Bone marrow (tissue), 2 donors: Measurements from ENCODE around the gene ARL8A.
"Not testable (repeated sequence)": the region's sequence is repeated elsewhere in the genome, so short reads cannot be mapped to it uniquely, and the experiment has no call there.

Source experiments
- DNase-seq, 2 donors: peaks; one replicate each; lab custom pipeline; 2025; lab: John Stamatoyannopoulos, UW

The ARL8A gene

DNA sequence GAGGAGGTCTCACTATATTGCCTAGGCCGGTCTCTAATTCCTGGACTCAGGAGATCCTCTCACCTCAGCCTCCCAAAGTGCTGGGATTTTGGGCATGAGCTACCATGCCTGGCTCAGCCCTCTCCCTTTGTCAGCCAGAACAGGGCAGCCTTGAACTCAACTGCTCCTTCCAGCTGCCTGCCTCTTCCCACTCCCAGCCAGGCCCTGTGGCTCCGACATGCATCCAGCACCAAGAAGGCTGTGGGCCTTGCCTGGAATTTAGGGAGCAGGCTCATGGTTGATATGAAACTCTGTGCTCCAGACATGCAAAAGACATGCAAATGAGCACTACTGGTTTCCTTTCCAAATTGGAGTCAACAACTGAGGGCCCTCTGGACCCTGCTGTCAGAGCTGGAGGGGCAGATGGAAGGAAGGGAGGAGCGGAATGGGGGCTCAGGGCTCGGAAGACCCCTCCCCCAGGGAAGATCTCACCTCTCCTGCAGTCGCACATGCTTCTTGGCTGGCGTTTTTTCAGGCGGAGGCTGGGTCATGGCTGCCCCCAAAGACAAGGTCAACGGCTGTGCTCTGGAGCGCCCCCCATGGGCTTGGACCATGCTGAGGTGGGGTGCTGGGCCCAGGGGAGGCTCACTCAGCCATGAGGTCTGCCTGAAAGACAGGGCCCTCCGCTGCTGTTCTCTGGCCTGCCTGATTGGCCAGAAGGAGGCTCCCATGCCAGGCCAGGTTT is 14.4 kb upstream of the ARL8A start:
- DNase-seq: no peak

DNA sequence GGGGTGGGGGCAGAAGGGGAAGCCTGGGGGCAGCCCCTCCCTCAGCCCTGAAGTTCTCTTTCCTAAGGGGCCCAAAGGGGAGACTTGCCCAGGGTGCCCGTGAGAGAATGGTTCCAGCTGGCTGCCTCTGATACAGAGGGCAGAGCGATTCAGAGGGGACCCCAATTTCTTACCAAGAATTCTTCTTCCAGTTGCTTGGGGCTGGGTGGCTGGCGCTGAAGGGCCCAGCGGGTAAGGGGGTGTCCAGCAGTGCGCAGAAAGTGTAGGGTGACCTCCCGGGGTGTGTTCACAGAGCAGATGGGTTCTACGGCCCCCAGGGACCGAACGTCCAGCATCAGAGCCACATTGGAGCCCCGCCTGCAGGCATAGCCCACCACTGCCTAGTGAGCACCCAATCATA is 13.4 kb upstream of the ARL8A start:
- no peak for DNase-seq

DNA sequence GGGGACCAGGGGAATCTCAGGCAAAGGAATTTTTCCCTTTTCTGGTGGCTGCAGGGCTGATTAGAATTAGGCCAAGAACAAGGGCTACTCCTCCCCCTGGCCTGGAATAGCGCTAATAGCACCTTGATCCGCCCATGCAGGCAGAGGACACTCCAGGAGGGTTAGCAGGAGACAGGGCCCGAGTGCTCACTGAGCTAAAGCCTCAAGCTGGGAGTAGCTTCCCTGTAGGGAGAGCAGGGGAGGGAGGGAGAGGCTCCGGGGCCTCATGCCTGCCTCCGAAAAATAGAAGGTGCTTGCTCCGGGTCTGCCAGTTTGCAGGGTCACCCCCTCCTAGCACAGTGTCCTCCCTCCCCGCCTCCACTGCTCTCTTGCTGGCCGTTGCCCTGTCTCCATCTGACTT is 12.1 kb upstream of the ARL8A start:
- DNase-seq: no peak

DNA sequence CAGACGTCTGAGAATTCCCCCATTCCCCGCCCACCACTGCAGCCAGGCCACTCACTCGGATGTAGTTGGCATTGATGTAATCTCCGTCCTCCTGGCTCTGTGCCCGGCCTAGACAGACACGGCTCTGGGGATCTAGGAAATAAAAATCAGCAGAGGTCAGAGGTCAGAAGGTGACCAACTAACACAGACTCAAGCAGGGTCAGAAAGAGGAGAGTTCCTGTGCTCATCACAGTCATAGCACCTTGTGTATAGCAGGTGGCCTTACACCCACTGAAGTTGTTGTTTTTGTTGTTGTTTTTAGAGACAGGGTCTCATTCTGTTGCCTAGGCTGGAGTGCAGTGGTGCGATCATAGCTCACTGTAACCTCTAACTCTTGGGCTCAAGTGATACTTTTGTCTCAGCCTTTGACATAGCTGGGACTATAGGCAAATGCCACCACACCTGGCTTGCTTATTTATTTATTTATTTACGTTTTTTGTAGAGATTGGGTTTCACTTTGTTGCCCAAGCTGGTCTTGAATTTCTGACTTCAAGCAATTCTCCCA is 11.0 kb upstream of the ARL8A start:
- DNase-seq: no peak

DNA sequence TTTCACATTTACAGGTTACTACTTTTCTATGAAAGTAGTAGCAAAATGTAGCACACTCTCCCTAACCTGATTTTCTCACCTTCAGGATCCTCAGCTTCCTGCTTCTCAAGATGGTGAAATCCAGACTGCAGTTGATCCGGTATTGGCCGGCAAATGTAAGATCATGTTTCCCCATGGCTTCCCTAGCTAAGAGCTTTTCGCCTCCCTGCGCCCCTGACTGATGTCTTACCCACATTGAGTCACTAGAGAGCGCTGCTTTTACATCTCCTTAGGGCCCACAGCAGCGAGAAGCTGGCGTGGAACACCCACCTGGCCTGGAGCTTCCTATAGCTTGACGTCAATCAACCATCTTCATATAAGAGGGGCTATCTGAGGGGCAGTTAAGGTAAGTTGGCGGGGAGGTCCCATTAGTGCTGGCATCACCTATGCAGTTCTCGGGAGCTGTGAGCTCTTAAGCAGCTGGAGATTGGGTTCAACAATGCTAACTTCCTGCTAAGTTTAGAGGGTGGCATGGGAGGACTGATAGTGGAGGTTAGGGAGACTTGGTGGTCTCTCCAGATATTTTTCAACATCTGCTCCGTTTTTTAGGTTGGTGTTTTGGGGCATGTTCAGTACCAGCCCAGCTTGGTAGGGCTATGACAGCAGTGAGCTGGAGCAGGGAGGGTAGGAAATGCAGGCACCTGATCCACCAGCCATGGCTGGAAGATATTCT is 10.4 kb upstream of the ARL8A start:
- DNase-seq: peak in 1 of 2 donors; percentile 22

DNA sequence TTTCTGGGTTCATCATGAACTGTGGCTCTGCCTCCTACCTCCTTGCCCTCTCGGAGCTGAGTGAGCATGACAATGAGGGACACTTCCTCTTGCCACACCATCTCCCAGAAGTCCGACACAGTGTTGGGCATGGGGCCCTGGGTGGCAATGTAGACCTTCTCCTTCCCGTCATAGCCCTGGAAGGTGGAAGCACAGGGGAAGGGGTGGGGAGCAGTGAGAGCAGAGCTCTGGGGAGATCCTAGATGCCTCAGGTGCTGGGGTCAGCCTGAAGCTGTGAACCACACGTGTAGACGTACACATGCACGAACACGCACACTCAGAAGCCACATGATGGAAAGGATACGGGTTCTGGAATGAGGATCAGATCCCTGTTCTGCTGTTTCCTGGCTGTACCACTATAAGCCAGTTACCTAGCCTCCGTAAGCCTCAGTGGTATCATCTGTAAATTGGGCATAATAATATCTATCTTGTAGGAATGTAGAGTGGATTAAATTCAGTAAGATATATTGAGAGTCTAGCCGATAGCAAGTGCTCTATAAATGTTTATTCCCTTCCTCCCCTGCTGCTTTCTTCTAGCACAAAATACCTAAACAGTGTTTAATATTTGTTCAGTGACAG is 9.7 kb upstream of the ARL8A start:
- DNase-seq: no peak

DNA sequence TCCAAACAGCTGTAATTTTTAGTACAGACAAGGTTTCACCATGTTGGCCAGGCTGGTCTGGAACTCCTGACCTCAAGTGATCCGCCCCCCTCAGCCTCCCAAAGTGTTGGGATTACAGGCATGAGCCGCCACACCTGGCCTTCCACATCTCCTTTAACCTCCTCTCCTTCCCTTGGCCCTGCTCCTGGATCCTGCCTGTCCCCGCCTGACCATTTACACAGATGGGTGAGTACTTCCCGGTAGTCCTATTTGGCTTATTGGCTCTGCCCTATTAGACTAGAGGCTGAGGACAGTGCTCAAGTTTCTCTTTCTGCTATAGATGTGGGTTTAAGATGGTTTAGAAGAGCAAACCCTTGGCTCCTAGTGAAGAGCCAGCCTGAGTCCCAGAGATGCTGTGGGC is 8.7 kb upstream of the ARL8A start:
- no peak for DNase-seq

DNA sequence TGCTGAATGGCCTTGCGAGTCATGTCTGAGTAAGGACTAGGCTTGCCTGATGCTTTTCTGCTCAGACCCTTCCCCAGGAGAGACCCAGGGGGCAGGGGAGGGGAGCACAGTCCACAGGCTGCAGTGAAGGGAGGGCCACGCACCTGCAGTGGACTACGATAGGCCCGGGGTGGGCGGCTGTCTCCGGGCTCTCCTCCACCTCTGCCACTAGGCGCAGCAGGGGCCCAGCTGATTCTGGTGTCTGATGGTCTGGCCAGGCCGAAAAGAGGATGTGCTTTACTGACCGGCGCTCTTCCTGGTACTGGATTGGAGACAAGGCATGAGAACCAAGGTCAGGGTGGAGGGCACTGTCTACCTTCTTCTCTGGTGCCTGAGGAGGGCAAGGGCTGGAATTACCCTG is 7.9 kb upstream of the ARL8A start:
- DNase-seq: no peak

DNA sequence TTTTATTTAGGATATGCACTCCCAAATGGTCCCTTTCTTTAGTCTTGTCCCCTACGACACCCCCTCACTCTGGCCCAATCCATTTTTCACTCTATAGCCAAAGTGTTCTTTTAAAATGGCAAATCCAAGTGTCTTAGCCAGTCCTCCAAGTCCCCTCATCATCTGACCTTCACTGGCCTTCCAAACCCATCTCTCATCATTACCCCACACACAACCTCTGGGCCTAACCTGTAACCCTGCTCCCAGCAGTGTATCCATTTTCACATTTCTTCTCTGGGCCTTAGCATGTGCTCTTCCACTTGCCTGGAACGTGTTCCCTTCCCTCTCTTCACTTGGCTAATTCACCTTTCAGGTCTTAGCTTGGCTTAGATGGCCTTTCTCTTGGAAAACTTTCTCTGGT is 6.5 kb upstream of the ARL8A start:
- no peak for DNase-seq

DNA sequence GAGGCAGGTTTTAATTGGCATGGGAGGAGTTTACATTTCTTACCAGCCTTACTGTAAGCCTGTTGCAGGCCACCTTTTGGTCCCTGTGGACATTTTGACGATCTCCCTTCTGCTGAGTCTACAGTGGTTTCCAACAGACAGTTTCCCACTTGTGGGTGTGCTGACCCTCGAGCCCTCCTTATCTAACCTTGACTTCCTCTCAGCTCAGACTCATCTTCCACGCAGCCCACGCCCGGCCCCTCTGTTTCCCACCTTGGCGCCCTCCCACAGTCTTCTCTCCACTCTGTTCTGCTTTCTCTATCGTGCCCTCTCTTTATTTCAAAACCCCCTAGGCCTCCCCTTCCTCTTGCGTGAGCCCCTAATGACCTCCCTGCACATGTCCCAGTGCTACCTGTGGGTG is 6.1 kb upstream of the ARL8A start:
- DNase-seq: no peak

DNA sequence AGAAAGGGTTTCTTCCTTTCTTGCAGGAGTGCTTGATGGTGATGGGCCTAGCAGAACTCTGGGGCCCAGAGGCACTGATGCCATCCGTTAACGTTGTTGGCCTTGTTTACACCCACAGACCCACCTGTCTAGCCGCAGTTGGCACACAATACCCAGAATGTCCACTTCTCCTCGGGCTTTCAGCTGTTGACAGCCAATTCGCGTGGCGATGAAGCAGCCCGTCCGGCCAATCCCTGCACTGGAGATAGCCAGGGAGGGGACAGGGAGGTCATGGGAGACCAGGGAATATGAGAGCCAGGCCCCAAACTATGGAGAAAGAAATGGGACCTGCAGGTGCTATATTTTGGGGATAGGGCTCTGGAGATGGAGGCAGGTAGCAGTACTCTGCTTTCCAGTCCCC is 5.7 kb upstream of the ARL8A start:
- no peak for DNase-seq

DNA sequence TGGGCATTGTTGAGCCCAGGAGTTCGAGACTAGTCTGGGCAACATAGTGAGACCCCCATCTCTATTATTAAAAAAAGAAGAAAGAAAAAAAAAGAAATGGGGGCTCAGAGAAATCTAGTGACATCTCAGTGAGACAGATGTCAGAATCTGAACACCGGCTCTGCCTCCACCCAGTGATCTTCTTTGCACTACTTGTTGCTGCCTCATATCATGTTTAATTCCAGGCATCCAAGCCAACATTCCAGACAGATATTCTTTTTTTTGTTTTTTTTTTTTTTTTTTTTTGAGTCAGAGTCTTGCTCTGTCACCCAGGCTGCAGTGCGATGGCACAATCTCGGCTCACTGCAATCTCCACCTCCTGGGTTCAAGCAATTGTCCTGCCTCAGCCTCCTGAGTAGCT is 5.0 kb upstream of the ARL8A start:
- DNase-seq: no peak

DNA sequence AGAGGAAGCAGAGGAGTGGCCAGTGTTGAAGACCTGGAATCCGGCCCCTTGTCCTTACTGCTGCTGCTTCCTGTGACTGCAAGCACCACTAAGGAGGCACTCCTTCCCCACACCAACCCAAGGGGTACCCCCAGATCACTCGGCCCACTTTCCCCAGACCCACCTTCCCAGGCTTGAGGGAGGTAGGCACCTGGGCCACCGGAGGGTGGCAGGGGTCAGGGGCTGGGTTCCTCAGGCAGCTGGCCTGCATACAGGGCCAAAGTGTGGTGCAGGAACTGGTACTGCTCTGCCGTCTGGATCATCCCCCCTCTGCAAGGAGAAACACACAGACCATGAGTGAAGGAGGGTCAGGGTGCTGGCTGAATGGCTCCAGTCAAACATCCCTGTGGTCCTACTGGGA is 3.9 kb upstream of the ARL8A start:
- DNase-seq: no peak

DNA sequence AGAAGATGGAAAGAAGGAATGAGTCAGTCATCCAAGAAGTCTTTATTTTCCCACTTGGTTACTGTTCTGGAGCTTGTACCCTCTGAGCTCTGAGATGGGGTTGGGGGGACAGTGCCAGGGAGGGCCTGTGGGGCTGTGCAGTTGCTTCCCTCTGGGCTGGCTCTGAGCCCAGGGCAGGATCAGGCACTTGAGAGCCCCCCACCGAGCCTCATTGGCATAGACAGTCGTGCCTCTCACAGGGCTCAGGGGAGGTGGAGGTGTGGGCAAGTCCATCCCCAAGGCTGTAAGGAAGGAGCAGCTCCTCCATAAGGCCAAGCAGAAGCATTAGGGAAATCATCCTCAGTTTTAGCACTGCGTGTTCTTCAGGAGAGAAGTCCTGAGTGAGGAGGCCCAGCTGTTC is 2.5 kb upstream of the ARL8A start:
- DNase-seq: no peak

DNA sequence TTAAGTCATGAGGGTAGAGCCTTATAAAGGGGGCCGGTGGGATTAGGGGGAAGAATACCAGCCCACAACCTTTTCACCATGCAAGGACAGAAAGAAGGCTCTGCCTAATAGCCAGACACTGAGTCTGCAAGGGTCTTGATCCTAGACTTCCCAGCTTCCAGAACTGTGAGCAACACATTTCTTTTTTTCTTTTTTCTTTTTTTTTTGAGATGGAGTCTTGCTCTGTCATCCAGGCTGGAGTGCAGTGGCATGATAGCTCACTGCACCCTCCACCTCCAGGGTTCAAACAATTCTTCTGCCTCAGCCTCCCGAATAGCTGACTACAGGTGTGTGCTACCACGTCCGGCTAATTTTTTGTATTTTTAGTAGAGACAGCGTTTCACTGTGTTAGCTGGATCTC is 1.7 kb upstream of the ARL8A start:
- no peak for DNase-seq

DNA sequence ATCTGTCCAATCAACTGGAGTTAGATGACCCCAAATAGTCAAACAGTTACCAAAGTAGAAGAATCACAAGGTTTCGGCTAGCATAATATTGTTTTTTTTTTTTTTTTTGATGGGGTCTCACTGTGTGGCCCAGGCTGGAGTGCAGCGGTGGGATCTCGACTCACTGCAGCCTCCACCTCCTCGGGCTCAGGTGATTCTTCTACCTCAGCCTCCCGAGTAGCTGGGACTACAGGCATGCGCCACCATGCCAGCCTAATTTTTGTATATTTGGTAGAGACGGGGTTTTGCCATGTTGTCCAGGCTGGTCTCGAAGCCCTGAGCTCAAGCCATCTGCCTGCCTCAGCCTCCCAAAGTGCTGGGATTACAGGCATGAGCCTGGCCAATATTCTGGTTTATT is 1.2 kb upstream of the ARL8A start:
- not testable (repeated sequence) for DNase-seq

DNA sequence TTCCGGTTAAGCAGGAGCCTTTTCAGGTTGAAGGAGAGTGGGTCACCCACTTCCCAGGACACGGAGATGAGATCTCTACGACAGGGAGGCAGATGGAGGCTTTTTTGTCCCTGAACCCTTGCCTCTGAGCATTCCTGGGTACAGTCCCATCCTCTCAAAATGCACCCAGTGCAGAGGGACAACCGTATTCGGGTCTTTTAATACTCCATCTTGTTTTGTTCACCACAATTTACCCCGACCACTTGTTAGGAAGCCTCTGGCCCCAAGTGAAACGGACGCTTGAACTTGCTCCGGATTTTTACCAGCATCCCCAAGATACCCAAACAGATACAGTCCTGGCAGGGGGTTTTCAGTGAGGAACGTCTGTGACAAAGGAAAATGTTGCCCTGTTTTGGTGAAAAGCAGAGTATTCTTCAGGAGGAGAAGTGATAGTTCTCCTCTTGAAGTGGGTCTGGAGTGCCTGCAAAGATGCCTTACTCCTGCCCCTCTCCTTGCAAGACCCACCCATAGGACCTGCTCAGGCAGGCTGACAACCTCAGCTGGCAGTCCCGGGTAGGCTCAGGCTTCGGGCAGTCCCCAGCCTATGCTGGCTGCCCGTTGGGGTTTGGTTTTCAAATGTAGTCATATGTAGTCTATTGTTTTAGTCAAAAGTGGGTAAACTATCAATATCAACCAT is 669 bp upstream of the ARL8A start:
- no peak for DNase-seq

DNA sequence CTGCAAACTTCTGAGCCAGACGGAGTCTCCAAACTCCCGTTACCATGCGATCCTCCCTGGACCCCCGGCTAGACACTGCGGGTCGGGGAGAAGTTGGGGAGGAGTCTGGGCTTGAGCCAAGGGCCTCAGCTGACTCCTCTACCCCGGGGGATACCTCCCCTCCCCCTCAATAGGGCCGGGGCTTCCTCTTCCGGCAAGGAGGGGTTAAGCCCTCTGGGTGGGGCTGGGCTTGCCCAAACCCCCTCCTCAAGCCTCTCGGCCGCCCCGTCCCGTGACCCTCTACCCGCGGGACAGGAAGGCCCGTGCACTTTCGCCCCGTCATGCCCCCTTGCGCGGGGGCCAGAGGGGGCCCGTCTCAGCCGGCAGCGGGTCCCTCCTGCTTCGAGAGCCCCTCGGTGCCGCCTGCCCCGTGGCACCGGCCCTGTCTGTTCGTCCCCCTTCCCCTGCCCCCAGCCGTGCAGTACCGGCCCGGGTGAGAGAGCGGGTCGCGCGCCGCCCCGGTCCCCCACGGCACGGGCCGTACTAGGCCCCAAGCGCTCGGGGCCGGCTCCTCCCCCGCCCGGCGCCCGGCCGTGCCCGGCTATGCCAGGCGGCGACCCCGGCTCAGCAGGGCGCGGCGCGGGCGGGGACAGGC is 652 bp downstream of the ARL8A start:
- peak in 1 of 2 donors; percentile 49 for DNase-seq

DNA sequence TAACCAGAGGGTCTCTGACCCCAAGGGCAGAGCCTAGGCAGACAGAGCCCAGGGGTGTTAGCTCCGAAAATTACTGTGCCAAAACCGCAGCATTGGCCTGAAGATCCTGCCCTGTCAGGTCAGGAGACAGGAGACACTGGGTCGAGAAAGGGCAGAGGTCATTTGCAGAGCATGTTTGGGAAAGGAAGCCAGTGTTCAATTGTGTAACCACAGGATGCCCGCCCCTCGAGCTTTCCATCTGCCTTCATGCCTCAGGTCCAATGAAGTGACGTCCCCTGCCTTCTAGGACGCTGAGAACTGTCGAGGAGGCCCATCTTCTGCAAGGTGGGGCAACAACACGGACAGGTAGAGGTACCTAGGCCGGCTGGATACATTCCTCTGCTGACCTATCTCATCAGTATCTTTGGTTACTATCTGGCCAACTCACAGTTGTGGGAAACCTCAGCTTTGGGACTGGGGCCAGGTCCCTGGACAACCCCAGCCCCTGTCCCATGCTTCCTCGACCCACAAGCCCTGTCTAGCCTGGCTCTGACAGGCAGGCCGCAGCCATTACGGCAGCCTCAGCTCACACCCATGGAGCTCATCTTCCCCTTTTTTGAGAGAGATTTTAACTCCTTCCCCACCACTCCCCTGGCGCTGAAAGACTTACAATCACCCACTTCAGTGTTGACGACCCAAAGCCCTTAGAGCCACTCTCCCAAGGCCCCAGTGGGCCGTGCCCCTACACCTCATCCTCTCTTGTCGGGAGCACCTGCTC is 1.3 kb downstream of the ARL8A start:
- DNase-seq: peak; percentile 49 to 63

DNA sequence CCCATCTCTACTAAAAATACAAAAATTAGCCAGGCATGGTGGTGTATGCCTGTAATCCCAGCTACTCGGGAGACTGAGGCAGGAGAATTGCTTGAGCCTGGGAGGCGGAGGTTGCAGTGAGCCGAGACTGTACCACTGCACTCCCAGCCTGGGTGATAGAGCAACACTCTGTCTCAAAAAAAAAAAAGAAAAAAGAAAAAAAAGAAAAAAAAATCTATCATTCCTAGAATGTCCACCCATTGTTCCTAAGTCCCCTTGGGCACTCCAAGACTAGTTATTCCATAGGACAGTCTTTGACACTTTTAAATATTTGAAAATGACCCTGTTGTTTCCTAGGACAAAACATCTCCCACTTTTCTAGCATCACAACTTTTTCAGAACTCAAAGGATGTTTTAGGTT is 3.1 kb downstream of the ARL8A start:
- not testable (repeated sequence) for DNase-seq

DNA sequence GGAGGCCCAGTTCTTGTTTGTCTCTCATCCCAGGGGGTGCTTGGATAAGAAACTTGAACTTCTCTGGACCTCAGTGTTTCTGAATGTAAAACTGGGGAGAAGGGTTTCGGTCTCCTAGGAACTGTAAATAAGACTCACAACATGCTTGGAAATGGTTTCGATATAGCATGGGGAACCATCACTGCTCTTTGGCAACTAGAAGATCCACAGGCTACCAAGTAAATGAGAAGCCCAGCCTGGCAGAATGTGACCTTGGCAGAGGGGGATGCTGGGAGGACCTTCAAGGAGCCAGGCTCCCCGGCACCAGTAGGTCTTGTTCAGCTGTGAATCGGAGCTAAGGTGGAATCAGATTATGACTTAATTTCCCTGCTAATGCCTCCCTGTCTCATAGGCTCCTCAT is 3.7 kb downstream of the ARL8A start:
- no peak for DNase-seq
